ENCODE results near the gene BRDT. TPM values are rescaled to one million over a fixed set of nuclear protein-coding genes. Genes with fewer than 3 reads are reported as not detected.

The BRDT gene
- total RNA-seq (under 0.01 TPM), polyA plus RNA-seq (0.18 TPM)
- long read RNA-seq, donor 1 = 0 reads
- long read RNA-seq, donor 2 = 0 reads
- long read RNA-seq, donor 3 = 0 reads
- long read RNA-seq, donor 4 = 0 reads
- long read RNA-seq, donor 5 = 0 reads
- long read RNA-seq, donor 6 = 0 reads
- long read RNA-seq, donor 7 = 0 reads
- long read RNA-seq, donor 8 = 0 reads
- long read RNA-seq, donor 9 = 0 reads
- long read RNA-seq, donor 10 = 0 reads

DNA sequence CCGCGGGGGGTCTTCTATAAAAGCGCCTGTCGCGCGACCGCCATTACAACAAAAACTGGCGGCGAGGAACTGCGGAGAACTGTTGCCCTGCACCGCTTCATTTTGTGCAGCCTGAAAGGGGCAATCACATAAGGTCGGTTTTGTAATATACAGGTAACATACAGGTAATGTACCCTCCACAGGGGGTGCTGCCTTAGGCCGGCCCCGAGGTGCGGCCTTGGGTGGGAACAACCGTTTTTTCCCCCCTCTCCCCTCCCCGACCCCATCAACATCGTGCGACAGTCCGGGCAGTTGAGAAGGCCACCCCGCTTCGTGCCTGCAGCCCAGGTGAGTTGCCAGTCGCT is at the start of gene BRDT:
Gene BRDT, plus strand, starts transcription at position 46 of the 344 bp plus-strand sequence. CDS start 13,354 bp downstream, outside the sequence.
- DNase-seq (ENCODE audit: low read depth in 6 of 9, low spot score in 9 of 9) = no peak
- Histone ChIP-seq H3K4me1 (ENCODE audit: control insufficient read depth in 2 of 2, insufficient read depth in 2 of 2, low read length in 2 of 2) (peaks cover 0 to 5% of the 10 kb centered on the region in 2 donors), H3K4me3 (ENCODE audit: low read length in 2 of 2) (no peak within 1 kb of the TSS), H3K9me3 (ENCODE audit: control insufficient read depth in 2 of 2, insufficient read depth in 1 of 2, low read length in 1 of 2) (no peaks in the 10 kb centered on the region), H3K36me3 (ENCODE audit: control insufficient read depth in 2 of 2, insufficient read depth in 2 of 2, low read length in 1 of 2) (no peaks in the 10 kb centered on the region), H3K27ac (ENCODE audit: low read depth in 1 of 2, low read length in 1 of 2) (no peak within 1 kb of the TSS), H3K27me3 (ENCODE audit: control insufficient read depth in 2 of 2, insufficient read depth in 1 of 2, low read length in 1 of 2) (no peaks in the 10 kb centered on the region)
- WGBS = 89% methylated on average over 23 of the region's 23 CpGs

DNA sequence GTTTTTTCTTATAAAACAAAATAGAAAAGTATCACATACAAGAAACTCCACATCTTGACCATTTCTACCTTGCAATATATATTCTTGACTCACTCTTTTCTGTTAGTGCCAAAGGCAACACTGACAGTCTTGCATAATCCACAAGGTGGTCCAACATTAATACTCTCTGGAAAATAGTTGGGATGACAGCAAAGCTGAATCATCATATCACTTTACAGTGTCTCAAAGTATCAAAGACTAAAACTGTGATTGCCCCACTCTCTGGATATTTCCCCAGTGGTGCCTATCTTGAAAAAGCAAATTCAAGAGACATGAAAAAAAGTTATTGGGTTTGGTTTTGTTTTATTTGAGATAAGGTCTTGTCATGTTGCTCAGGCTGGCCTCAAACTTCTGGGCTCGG is 48.6 kb upstream of the BRDT start:
- Histone ChIP-seq H3K9me3 (ENCODE audit: control insufficient read depth in 2 of 2, insufficient read depth in 1 of 2, low read length in 1 of 2) (no peaks in the 10 kb centered on the region), H3K4me1 (ENCODE audit: control insufficient read depth in 2 of 2, insufficient read depth in 2 of 2, low read length in 2 of 2) (no peaks in the 10 kb centered on the region), H3K36me3 (ENCODE audit: control insufficient read depth in 2 of 2, insufficient read depth in 2 of 2, low read length in 1 of 2) (no peaks in the 10 kb centered on the region), H3K27me3 (ENCODE audit: control insufficient read depth in 2 of 2, insufficient read depth in 1 of 2, low read length in 1 of 2) (no peaks in the 10 kb centered on the region), H3K27ac (ENCODE audit: low read depth in 1 of 2, low read length in 1 of 2) (no peak overlapping the region), H3K4me3 (ENCODE audit: low read length in 2 of 2) (no peak overlapping the region)
- 95% methylated on average over 1 of the region's 1 CpG for WGBS
- DNase-seq (ENCODE audit: low read depth in 6 of 9, low spot score in 9 of 9) = no peak

DNA sequence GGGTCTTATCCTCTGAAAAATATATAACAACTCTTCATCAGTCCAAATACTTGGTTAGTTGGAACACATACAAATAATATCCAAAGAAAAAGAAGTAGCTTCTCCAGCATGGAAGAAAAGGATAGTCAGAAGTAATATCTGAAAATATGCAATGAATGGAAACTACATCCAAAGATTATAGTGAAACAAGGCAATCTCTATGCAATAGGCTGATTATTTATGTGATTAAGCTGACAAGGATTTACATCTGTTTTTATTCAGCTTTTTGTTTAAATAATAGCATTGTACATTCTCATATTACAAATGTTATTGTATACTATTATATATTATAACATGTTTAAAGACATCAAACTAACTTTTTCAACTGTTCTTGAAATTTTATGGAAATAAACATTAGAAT is 48.0 kb upstream of the BRDT start:
- Histone ChIP-seq H3K9me3 (ENCODE audit: control insufficient read depth in 2 of 2, insufficient read depth in 1 of 2, low read length in 1 of 2) (no peaks in the 10 kb centered on the region), H3K4me1 (ENCODE audit: control insufficient read depth in 2 of 2, insufficient read depth in 2 of 2, low read length in 2 of 2) (no peaks in the 10 kb centered on the region), H3K36me3 (ENCODE audit: control insufficient read depth in 2 of 2, insufficient read depth in 2 of 2, low read length in 1 of 2) (no peaks in the 10 kb centered on the region), H3K4me3 (ENCODE audit: low read length in 2 of 2) (no peak overlapping the region), H3K27me3 (ENCODE audit: control insufficient read depth in 2 of 2, insufficient read depth in 1 of 2, low read length in 1 of 2) (no peaks in the 10 kb centered on the region), H3K27ac (ENCODE audit: low read depth in 1 of 2, low read length in 1 of 2) (no peak overlapping the region)
- DNase-seq (ENCODE audit: low read depth in 6 of 9, low spot score in 9 of 9) = no peak

DNA sequence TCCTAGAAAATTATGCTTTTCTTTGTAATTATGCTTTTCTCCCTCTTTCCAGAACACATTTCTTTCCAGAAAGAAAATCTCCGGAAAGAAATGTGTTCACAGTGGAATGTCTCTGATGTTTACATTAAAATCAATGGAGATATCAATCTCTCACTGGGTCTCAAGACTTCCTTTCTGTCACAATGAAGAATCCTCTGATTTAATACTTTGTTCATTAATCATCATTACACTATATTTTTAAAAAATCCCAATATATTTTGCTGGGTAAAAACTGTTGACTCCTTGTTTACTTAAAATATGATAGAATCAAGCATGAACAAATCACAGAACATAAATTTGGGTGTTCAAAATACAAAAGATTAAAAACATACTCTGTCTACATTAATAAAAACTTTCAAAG is 36.9 kb upstream of the BRDT start:
- H3K4me3 ChIP-seq (ENCODE audit: low read length in 2 of 2) = no peak overlapping the region
- no peaks in the 10 kb centered on the region for H3K27me3 ChIP-seq (ENCODE audit: control insufficient read depth in 2 of 2, insufficient read depth in 1 of 2, low read length in 1 of 2)
- H3K27ac ChIP-seq (ENCODE audit: low read depth in 1 of 2, low read length in 1 of 2) = no peak overlapping the region
- no peak for DNase-seq (ENCODE audit: low read depth in 6 of 9, low spot score in 9 of 9)
- 93% methylated on average over 1 of the region's 1 CpG for WGBS
- H3K4me1 ChIP-seq (ENCODE audit: control insufficient read depth in 2 of 2, insufficient read depth in 2 of 2, low read length in 2 of 2) = no peaks in the 10 kb centered on the region
- H3K9me3 ChIP-seq (ENCODE audit: control insufficient read depth in 2 of 2, insufficient read depth in 1 of 2, low read length in 1 of 2) = no peaks in the 10 kb centered on the region
- H3K36me3 ChIP-seq (ENCODE audit: control insufficient read depth in 2 of 2, insufficient read depth in 2 of 2, low read length in 1 of 2) = no peaks in the 10 kb centered on the region

DNA sequence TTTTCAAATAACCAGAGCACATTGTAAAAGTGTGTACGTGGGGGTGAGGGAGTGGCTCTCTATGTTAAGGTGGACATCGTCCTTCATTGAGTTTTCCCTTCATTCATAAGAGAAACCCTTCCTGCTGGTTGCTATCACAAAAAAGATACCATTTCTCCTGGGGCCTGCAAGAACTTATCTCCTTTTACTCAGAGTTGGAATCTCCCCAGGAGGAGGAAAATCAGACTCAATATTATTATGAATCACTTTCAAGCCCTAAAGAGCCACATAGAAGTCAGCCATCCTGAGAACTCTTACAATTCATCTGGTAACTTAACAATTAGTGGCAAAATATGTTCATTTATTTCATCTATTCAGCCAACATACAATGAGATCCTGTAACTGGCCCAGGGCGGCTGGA is 36.2 kb upstream of the BRDT start:
- no peaks in the 10 kb centered on the region for H3K9me3 ChIP-seq (ENCODE audit: control insufficient read depth in 2 of 2, insufficient read depth in 1 of 2, low read length in 1 of 2)
- no peak overlapping the region for H3K27ac ChIP-seq (ENCODE audit: low read depth in 1 of 2, low read length in 1 of 2)
- H3K4me1 ChIP-seq (ENCODE audit: control insufficient read depth in 2 of 2, insufficient read depth in 2 of 2, low read length in 2 of 2) = no peaks in the 10 kb centered on the region
- DNase-seq (ENCODE audit: low read depth in 6 of 9, low spot score in 9 of 9) = no peak
- no peaks in the 10 kb centered on the region for H3K27me3 ChIP-seq (ENCODE audit: control insufficient read depth in 2 of 2, insufficient read depth in 1 of 2, low read length in 1 of 2)
- WGBS = 91% methylated on average over 3 of the region's 3 CpGs
- no peak overlapping the region for H3K4me3 ChIP-seq (ENCODE audit: low read length in 2 of 2)
- H3K36me3 ChIP-seq (ENCODE audit: control insufficient read depth in 2 of 2, insufficient read depth in 2 of 2, low read length in 1 of 2) = no peaks in the 10 kb centered on the region

DNA sequence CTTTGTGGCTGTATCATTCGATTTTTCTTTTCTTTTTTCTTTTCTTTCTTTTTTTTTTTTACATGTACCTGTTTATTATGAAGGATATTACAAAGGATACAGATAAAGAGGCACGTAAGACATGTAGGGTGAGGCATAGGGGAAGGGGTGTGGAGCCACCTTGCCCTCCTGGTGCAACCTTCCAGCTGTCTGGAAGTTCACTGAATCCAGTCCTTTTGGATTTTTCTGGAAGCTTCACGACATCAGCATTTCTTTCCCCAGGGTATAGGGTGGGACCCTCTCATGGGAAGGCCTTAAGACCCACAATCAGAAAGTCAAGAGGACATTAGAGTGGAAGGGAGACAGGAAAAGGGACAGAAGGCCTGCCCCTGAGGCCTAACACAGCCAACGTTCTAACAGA is 33.2 kb upstream of the BRDT start:
- WGBS = 94% methylated on average over 4 of the region's 4 CpGs
- H3K4me1 ChIP-seq (ENCODE audit: control insufficient read depth in 2 of 2, insufficient read depth in 2 of 2, low read length in 2 of 2) = no peaks in the 10 kb centered on the region
- no peak overlapping the region for H3K4me3 ChIP-seq (ENCODE audit: low read length in 2 of 2)
- no peaks in the 10 kb centered on the region for H3K27me3 ChIP-seq (ENCODE audit: control insufficient read depth in 2 of 2, insufficient read depth in 1 of 2, low read length in 1 of 2)
- no peaks in the 10 kb centered on the region for H3K9me3 ChIP-seq (ENCODE audit: control insufficient read depth in 2 of 2, insufficient read depth in 1 of 2, low read length in 1 of 2)
- H3K27ac ChIP-seq (ENCODE audit: low read depth in 1 of 2, low read length in 1 of 2) = no peak overlapping the region
- DNase-seq (ENCODE audit: low read depth in 6 of 9, low spot score in 9 of 9) = no peak
- H3K36me3 ChIP-seq (ENCODE audit: control insufficient read depth in 2 of 2, insufficient read depth in 2 of 2, low read length in 1 of 2) = no peaks in the 10 kb centered on the region

DNA sequence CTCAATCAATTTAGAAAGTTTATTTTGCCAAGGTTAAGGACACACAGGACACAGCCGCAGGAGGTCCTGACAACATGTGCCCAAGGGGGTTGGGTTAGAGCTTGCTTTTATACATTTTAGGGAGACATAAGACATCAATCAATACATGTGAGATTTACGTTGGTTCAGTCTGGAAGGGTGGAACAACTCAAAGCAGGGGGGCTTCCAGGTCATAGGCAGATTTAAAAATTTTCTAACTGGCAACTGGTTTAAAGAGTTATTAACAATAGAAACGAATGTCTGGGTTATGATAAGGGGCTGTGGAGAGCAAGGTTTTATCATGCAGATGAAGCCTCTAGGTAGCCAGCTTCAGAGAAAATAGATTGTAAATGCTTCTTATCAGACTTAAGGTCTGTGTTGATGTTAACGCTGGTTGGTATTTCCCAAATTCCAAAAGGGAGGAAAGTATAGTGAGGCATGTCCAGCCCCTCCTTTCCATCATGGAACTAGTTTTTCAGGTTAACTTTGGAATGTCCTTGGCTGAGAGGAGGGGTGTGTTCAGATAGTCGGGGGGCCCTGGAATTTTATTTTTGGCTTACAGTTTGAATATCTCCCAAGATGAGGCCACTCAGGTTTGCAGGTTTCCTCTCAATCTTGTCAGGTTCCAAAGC is 32.3 kb upstream of the BRDT start:
- no peaks in the 10 kb centered on the region for H3K4me1 ChIP-seq (ENCODE audit: control insufficient read depth in 2 of 2, insufficient read depth in 2 of 2, low read length in 2 of 2)
- 89% methylated on average over 5 of the region's 5 CpGs for WGBS
- H3K27me3 ChIP-seq (ENCODE audit: control insufficient read depth in 2 of 2, insufficient read depth in 1 of 2, low read length in 1 of 2) = no peaks in the 10 kb centered on the region
- no peaks in the 10 kb centered on the region for H3K36me3 ChIP-seq (ENCODE audit: control insufficient read depth in 2 of 2, insufficient read depth in 2 of 2, low read length in 1 of 2)
- H3K4me3 ChIP-seq (ENCODE audit: low read length in 2 of 2) = no peak overlapping the region
- no peaks in the 10 kb centered on the region for H3K9me3 ChIP-seq (ENCODE audit: control insufficient read depth in 2 of 2, insufficient read depth in 1 of 2, low read length in 1 of 2)
- no peak for DNase-seq (ENCODE audit: low read depth in 6 of 9, low spot score in 9 of 9)
- H3K27ac ChIP-seq (ENCODE audit: low read depth in 1 of 2, low read length in 1 of 2) = no peak overlapping the region

DNA sequence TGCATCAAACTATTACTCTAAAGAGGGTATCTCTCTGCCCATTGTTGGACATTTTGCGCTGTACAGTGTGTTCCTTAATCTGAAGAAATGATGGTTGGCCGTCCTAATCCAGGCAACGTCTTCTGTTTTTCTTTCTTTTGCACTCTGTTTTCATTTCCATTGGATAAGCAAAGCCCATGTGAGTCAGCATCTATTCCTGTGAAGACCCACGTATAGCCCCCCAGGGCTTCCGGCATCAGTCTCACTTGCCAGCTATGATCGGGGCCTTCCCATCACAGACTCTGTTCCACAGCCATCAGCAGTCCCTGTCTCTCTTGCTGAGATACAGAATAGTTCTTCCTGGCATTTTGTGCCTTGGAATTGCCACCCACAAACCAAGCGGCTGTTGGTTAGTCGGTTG is 29.2 kb upstream of the BRDT start:
- no peak for DNase-seq (ENCODE audit: low read depth in 6 of 9, low spot score in 9 of 9)
- WGBS = 88% methylated on average over 8 of the region's 8 CpGs
- H3K27me3 ChIP-seq (ENCODE audit: control insufficient read depth in 2 of 2, insufficient read depth in 1 of 2, low read length in 1 of 2) = no peaks in the 10 kb centered on the region
- H3K9me3 ChIP-seq (ENCODE audit: control insufficient read depth in 2 of 2, insufficient read depth in 1 of 2, low read length in 1 of 2) = no peaks in the 10 kb centered on the region
- no peak overlapping the region for H3K4me3 ChIP-seq (ENCODE audit: low read length in 2 of 2)
- no peaks in the 10 kb centered on the region for H3K4me1 ChIP-seq (ENCODE audit: control insufficient read depth in 2 of 2, insufficient read depth in 2 of 2, low read length in 2 of 2)
- no peak overlapping the region for H3K27ac ChIP-seq (ENCODE audit: low read depth in 1 of 2, low read length in 1 of 2)
- no peaks in the 10 kb centered on the region for H3K36me3 ChIP-seq (ENCODE audit: control insufficient read depth in 2 of 2, insufficient read depth in 2 of 2, low read length in 1 of 2)

DNA sequence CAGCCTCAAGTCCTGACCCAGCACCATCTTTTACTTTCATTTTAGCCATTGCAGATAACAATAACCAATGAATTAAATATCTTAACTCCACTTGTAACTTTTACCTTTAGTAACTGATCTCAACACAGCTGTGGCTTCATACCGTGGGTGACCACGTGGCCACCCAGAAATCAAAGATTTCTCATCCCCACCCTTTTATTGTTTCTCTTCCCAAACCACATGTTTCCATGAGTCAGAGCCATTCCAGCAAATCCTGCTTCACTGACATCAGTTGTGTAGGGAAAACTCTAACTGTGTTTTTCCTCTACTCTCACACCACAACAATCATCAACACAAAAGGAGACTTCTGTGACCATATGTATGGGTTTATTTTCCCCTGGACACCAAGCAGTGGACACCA is 25.1 kb upstream of the BRDT start:
- H3K4me3 ChIP-seq (ENCODE audit: low read length in 2 of 2) = no peak overlapping the region
- H3K27me3 ChIP-seq (ENCODE audit: control insufficient read depth in 2 of 2, insufficient read depth in 1 of 2, low read length in 1 of 2) = no peaks in the 10 kb centered on the region
- H3K4me1 ChIP-seq (ENCODE audit: control insufficient read depth in 2 of 2, insufficient read depth in 2 of 2, low read length in 2 of 2) = no peaks in the 10 kb centered on the region
- H3K36me3 ChIP-seq (ENCODE audit: control insufficient read depth in 2 of 2, insufficient read depth in 2 of 2, low read length in 1 of 2) = no peaks in the 10 kb centered on the region
- H3K9me3 ChIP-seq (ENCODE audit: control insufficient read depth in 2 of 2, insufficient read depth in 1 of 2, low read length in 1 of 2) = no peaks in the 10 kb centered on the region
- DNase-seq (ENCODE audit: low read depth in 6 of 9, low spot score in 9 of 9) = no peak
- WGBS = 89% methylated on average over 2 of the region's 2 CpGs
- H3K27ac ChIP-seq (ENCODE audit: low read depth in 1 of 2, low read length in 1 of 2) = no peak overlapping the region
